Measurements from ENCODE around the gene HJURP.

Gene HJURP

DNA sequence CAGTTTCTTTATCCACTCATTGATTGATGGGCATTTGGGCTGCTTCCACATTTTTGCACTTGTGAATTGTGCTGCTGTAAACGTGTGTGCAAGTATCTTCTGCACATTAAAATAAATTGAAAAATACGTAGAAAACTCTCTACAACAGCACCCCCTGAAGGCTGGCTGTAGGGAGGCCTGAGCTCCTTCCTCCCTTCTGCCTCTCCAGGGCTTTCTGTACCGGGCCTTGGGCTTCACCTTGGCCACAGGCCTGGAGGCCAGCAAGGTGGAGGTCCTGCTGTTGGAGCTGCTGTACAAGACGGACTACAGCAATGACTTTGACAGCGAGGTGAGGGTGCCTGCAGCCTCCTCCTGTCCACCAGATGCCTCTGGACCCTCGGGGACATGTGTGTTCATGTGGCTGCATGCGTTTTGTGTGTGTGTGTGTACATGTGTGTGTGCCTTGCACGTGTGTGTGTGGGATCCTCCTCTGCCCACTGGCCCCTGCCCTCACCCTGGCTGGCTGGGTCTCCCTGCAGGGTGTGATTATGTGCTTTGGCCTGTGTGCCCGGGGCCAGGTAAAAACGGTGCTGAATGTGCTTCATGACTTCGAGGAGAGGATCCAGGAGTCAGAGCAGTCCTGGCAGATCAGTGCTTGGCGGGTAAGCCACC is 47.0 kb downstream of the HJURP start:
- CTCF ChIA-PET: no interaction called here
- H3K27ac ChIP-seq: no peak overlapping the region
- DNase-seq (ENCODE audit: low spot score): no peak
- TF ChIP-seq, protein P1, sequence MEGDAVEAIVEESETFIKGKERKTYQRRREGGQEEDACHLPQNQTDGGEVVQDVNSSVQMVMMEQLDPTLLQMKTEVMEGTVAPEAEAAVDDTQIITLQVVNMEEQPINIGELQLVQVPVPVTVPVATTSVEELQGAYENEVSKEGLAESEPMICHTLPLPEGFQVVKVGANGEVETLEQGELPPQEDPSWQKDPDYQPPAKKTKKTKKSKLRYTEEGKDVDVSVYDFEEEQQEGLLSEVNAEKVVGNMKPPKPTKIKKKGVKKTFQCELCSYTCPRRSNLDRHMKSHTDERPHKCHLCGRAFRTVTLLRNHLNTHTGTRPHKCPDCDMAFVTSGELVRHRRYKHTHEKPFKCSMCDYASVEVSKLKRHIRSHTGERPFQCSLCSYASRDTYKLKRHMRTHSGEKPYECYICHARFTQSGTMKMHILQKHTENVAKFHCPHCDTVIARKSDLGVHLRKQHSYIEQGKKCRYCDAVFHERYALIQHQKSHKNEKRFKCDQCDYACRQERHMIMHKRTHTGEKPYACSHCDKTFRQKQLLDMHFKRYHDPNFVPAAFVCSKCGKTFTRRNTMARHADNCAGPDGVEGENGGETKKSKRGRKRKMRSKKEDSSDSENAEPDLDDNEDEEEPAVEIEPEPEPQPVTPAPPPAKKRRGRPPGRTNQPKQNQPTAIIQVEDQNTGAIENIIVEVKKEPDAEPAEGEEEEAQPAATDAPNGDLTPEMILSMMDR (conservative IDR thresholded peaks at IDR 0.05; ENCODE audit: low read depth): no peak
- POLR2A ChIA-PET (ENCODE audit: low non-redundant PET): no interaction called here

DNA sequence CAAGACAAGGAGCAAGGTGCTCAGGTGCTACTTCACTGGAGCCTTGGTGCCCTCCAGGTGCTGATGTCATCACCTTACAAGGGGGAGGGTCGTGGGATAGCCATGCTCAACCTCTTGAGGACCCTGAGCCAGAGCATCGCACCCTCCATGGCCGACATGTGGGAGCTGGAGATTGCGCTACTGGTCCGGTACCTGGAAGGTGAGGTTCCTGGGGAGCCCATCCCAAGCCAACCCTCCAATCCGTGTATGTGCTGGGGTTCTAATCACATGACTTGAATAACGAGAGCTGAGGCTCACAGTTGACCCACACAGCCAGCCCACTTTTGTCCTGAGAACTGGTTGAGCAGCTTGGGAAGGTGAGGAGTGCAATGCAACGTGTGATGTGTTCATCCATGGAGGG is 50.3 kb downstream of the HJURP start:
- DNase-seq (ENCODE audit: low spot score): no peak
- POLR2A ChIA-PET (ENCODE audit: low non-redundant PET): no interaction called here
- H3K27ac ChIP-seq: no peak overlapping the region
- CTCF ChIA-PET: interaction anchor here (0.6 kb wide), 1 partner anchor 320 kb away, joined by 4 read pairs; no protein-coding TSS in a partner anchor
- TF ChIP-seq, protein P1 (conservative IDR thresholded peaks at IDR 0.05; ENCODE audit: low read depth): no peak

DNA sequence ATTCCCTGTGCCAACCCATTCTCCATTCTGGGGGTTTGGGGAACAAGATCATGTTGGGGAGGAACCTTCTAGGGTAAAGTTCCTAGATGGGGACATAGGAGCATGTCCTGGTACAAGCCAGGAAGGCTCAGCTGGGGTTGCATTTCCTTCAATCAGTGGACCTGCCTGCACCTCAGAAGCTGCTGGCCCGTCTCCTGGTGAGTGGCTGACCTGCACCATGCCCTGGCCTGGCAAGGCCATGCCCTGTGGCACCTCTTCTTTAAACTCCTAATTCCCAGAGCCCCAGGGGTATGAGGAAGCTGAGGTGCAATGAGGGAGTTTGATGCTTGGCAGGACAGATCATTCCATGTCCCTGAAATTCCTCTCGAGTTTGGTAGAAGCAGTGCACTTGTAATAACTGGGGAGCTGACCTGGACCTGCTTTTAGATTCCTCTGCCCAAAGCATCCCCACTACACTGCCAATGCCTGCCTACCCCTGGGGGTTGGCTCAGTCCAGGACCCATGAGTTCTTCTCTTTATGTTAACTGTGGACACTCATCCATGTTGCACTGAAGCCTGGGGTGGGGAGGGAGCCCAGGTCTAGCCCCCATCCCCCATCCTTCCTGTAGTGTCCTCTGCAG is 50.9 kb downstream of the HJURP start:
- DNase-seq (ENCODE audit: low spot score): no peak
- H3K27ac ChIP-seq: no peak overlapping the region
- TF ChIP-seq, protein P1 (conservative IDR thresholded peaks at IDR 0.05; ENCODE audit: low read depth): no peak
- CTCF ChIA-PET: interaction anchor here (0.6 to 0.7 kb wide), 2 partner anchors 319 to 1306 kb away, joined by 3 to 4 read pairs; no protein-coding TSS in a partner anchor
- POLR2A ChIA-PET (ENCODE audit: low non-redundant PET): no interaction called here

DNA sequence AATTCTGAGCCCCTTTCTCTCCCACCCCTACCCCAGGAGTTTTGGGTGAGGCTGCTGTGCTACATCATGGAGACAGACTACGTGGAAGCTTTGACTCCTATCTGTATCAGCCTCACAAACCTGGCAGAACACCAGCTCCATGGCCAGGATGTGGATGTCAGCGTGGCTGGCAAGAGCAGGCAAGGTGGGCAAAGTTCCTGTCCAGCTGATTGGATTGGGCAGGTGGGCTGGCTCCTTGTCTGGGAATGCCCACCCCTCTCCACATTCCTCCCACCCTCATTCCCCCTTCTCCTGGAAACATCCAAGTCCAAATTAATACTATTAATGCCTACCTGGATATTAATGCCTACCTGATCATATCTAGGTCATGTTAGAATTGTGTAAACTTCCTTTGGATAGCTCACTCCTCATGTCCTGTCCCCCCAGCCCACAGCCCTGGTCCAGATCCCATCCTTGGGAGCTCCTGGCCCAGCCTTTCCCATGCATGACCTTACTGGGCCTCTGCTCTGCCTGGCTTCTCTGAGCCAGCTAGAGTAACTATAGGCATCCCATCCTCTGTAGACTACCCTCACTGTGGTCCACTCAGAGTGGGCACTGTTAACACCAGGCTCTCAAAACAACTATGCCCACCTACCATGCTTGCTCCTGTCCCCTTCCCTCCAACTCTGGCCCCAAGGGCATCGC is 52.1 kb downstream of the HJURP start:
- ChIA-PET POLR2A (ENCODE audit: low non-redundant PET) (no interaction called here), CTCF (no interaction called here)
- TF ChIP-seq, protein P1 (conservative IDR thresholded peaks at IDR 0.05; ENCODE audit: low read depth): no peak

DNA sequence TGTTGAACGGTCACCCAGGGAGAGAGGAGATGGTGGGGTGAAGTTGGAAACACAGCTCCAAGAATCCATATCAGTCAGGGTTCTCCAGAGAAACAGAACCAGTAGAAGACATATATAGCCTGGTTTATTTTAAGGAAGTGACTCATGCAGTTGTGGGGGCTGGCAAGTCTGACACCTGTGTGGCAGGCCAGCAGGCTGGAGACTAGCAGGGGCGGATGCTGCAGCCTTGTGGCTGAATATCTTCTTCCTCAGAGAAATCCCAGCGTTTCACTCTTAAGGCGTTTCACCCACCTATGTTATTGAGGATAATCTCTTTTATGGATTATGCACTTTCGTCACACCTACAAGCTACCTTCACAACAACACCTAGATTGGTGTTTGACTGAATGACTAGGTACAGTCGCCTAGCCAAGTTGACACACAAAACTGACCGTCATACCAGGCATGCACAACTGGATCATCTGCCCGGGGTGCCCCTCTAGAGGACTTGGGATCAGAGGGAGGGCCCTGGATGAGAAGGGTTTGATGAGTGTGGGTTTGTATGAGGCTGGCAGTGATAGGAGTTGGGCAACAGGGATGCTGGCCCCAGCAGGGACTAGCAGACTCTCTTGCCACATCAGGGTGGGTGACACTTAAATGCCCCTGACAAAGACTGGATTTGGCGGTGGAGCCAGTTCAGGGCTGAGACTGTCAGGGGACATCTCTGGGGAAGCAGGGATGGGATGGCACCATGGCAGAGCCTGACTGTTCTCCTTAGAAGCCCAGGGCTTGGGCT is 52.8 kb downstream of the HJURP start:
- DNase-seq (ENCODE audit: low spot score): peak; percentile 20
- ChIA-PET CTCF (no interaction called here), POLR2A (ENCODE audit: low non-redundant PET) (no interaction called here)
- TF ChIP-seq, protein P1 (conservative IDR thresholded peaks at IDR 0.05; ENCODE audit: low read depth): no peak
- no peak overlapping the region for H3K27ac ChIP-seq

More for the DNA sequence above, 52.1 kb downstream of the HJURP start:
- no peak for DNase-seq (ENCODE audit: low spot score)
- H3K27ac ChIP-seq: no peak overlapping the region

DNA sequence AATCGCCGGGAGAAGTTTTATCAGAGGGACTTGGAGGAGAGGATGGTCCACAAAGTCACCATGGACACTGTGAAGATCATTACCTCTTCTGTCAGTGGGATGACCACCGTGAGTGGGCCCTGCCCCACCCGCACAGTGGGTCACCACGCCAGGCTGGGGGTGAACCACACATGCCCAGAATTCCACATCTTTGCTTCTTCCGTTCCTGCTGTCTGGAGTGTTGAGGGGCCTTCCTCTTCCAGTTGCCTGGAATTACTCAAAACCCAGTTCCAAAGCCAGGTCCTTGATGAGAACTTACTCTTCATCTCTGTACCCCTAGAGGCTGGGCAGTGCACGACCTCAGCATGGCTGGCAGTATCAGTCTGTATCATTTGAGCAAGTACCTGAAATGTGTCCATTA is 54.1 kb downstream of the HJURP start:
- POLR2A ChIA-PET (ENCODE audit: low non-redundant PET): no interaction called here
- CTCF ChIA-PET: interaction anchor here (0.6 kb wide), 1 partner anchor 356 kb away, joined by 3 read pairs; no protein-coding TSS in a partner anchor
- TF ChIP-seq, protein P1 (conservative IDR thresholded peaks at IDR 0.05; ENCODE audit: low read depth): no peak
- no peak for DNase-seq (ENCODE audit: low spot score)
- H3K27ac ChIP-seq: no peak overlapping the region
